ENCODE measurements around the gene AMBP.
"Not testable (repeated sequence)": the region's sequence is repeated elsewhere in the genome, so short reads cannot be mapped to it uniquely, and the experiment has no call there.

AMBP gene

DNA sequence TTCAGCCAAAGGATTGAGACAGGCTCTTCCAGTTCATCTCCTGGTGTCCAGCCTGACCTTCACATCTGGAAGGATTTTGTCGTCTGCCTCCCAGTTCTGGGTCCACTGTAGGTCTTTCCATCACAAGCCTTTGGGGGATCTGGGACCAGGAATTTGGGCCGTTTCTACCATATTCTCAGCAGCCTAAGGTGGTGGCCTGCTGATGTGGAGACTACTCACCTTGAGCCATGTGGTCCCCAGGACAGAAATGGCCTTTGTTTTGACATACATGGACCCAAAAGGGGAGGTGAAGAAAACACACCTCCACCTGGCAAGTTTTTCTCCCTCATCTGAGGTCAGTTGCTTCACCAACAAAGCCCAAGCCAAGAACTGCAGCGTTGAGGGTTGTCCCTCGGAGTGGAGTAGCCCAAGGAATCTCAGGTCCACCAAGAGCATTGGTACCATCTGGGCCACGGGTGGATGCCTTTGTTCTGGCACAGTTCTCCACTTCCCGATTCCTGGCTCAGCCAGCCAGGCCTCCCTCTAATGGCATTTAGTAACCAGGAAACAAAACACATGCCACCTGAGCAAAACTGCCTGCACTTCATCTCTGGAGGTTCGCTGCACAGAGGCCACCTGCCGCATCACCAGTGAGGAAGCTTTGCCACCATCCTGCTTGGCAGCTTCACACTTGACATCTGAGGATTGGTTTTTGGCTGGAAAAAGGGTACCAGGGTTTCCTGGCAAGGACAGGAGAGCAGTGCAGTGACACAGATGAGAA lies 24.7 kb downstream of the AMBP start:
- DNase-seq (ENCODE audit: low read depth in 4 of 4, low spot score in 1 of 4), result no peak

DNA sequence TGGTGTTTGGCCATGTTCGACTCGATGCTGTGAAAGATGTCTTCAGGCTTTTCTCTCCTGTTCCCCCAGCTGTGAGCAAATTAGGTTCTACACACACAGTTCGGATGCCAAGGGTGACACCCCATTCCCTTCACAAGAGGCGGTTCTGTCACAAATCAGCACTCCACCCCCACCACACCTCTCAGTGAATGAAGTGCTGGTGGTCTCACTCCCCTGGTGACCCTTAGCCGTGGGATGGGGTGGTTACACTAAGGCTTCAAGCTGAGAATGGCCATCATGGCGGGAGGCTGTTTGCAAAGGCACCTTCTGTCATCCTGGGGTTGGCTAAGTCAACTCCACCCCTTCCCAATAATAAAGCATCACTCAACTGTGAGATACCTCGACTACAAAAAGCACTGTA lies 26.4 kb downstream of the AMBP start:
- no peak for DNase-seq (ENCODE audit: low read depth in 4 of 4, low spot score in 1 of 4)

DNA sequence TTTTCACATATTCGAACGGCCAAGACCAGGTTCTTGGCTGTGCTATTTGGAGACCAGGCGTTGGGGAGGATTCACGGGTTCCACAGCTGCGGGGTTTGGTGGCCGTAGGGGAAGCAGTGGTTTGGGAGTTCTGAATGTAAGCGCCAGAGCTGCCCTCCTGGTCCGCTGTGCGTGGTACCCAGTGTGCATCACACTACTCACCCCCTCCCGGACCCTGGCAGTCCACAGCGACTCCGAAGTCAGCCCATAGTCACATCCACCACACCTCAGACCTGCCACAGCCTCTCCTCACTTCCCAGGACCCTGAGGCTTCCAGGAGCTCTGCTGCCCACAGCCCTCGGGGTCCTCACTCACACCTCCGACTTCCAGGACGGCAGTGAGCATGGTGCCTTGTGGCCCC lies 26.8 kb downstream of the AMBP start:
- no peak for DNase-seq (ENCODE audit: low read depth in 4 of 4, low spot score in 1 of 4)

DNA sequence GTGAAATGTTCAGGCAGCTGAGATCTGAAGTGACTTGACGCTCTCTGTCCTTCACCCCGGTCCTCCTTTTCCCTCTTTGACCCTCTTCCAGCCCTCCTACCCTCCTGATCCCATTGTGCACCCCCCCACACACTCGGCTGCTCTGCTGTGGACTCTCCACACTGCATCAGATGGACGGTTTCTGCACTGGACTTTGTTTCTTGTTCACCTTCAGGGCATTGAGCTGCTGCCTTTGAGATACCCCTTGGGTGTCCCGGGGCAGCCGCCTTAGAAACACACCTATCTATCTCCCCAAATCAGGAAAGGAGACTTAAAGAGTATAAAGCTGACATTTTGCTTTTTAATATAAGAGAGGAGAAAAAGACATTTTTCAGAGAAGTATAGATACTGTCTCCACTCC lies 27.5 kb downstream of the AMBP start:
- DNase-seq (ENCODE audit: low read depth in 4 of 4, low spot score in 1 of 4), result no peak

DNA sequence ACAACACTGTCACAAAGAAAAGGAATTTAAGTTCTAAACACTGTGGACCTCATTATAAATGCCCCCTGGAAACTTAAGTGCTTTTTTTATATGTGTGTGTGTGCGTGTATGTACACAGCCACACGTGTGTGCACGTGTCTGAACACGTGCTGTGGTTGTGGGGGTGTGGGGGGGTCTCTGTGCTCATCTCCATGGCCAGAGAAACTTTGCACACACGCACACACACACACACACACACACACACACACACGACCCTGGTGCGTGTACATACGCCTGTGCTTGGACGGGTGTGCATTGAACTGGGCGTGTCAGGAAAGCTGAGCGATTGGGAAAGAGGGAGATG lies 27.9 kb downstream of the AMBP start:
- no peak for DNase-seq (ENCODE audit: low read depth in 4 of 4, low spot score in 1 of 4)

DNA sequence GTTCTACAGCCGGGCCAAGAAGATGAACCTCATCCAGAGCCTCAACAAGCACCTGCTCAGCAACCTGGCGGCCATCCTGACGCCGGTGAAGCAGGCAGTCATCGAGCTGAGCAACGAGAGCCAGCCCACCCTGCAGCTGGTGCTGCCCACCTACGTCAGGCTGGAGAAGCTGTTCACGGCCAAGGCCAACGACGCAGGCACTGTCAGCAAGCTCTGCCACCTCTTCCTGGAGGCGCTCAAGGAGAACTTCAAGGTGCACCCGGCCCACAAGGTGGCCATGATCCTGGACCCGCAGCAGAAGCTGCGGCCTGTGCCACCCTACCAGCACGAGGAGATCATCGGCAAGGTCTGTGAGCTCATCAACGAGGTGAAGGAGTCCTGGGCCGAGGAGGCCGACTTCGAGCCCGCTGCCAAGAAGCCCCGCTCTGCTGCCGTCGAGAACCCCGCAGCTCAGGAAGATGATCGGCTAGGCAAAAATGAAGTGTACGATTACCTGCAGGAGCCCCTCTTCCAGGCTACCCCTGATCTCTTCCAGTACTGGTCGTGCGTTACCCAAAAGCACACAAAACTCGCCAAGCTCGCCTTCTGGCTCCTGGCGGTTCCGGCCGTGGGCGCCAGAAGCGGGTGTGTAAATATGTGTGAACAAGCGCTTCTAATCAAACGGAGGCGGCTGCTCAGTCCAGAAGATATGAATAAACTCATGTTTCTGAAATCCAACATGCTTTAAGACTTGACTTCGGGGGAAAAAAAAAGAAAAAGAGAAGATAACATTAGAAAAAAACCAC lies 28.5 kb downstream of the AMBP start:
- no peak for DNase-seq (ENCODE audit: low read depth in 4 of 4, low spot score in 1 of 4)

DNA sequence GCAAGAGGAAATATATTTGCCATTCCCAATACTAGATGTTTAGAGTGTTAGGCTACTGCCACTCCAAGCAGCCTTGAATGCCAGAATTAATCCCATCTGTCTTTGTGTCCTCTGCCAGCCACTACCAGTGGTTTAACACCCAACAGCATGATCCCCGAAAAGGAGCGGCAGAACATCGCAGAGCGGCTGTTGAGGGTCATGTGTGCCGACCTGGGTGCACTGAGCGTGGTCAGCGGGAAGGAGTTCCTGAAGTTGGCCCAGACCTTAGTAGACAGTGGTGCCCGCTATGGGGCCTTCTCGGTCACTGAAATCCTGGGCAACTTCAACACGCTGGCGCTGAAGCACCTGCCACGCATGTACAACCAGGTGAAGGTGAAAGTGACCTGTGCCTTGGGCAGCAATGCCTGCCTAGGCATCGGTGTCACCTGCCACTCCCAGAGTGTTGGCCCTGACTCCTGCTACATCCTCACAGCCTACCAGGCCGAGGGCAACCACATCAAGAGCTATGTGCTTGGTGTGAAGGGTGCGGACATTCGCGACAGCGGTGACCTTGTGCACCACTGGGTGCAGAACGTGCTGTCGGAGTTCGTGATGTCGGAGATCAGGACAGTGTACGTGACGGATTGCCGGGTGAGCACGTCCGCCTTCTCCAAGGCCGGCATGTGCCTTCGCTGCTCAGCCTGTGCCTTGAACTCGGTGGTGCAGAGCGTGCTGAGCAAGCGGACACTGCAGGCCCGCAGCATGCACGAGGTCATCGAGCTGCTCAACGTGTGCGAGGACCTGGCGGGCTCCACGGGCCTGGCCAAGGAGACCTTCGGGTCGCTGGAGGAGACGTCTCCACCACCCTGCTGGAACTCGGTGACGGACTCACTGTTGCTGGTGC lies 29.3 kb downstream of the AMBP start:
- DNase-seq (ENCODE audit: low read depth in 4 of 4, low spot score in 1 of 4), result no peak

DNA sequence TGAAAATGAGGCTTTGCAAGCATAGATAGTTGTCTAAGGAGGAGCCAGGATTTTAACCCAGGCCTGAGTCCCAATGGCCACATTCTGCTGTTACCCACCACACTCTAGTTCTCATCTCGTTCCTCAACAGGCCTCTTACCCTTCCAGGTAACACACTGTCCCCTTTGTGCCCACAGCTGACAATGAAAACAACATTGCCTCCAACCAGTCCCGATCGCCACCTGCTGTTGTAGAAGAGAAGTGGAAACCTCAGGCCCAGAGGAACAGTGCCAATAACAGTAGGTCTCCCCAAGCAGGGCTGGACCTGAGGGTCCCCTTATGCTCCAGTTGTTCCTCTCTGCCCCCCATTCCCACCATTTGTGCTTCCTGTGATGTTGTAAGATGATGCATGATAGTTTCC lies 30.4 kb downstream of the AMBP start:
- DNase-seq (ENCODE audit: low read depth in 4 of 4, low spot score in 1 of 4), result no peak

DNA sequence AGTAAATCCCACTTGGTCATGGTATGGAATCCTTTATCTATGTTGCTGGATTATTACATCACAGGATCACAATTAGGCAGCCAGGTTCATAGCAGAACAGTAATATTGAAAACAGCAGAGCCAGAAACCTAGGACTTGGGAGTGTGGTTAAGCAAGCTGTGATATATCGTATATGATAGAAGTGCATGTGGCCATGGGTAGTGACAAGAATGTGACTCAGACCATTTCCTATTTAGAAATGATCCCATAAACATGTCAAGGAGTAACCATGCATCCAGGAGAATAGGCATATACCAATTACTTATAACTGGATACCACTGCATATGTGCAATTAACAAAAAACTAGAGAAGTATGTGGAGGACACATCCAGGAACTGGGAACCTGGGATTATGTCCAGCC lies 31.2 kb downstream of the AMBP start:
- DNase-seq (ENCODE audit: low read depth in 4 of 4, low spot score in 1 of 4), result no peak

DNA sequence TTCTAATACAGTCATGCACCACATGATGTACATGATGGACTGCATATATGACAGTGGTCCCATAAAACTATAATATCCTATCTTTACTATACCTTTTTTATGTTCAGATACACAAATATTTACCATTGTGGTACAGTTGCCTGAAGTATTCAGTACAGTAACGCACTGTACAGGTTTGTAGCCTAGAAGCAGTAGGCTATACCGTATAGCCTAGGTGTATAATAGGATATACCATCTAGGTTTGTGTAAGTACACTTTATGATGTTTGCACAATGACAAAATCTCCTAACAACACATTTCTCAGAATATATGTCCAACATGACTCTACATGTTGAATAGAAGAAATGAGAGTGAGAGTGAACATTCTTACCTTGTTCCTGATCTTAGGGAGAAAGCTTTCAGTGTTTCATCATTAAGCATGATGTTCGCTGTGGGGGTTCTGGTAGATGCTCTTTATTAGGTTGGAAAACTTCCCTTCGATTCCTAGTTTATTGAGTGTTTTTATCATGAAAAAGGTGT lies 31.8 kb downstream of the AMBP start:
- no peak for DNase-seq (ENCODE audit: low read depth in 4 of 4, low spot score in 1 of 4)

DNA sequence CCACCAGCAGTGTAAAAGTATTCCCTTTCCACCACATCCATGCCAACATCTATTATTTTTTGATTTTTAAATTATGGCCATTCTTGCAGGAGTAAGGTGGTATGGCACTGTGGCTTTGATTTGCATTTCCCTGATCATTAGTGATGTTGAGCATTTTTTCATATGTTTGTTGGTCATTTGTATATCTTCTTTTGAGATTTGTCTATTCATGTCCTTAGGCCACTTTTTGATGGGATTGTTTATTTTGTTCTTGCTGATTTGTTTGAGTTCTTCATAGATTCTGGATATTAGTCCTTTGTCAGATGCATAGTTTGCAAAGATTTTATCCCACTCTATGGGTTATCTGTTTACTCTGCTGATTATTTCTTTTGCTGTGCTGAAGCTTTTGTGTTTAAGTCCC lies 34.4 kb downstream of the AMBP start:
- not testable (repeated sequence) for DNase-seq (ENCODE audit: low read depth in 4 of 4, low spot score in 1 of 4)

DNA sequence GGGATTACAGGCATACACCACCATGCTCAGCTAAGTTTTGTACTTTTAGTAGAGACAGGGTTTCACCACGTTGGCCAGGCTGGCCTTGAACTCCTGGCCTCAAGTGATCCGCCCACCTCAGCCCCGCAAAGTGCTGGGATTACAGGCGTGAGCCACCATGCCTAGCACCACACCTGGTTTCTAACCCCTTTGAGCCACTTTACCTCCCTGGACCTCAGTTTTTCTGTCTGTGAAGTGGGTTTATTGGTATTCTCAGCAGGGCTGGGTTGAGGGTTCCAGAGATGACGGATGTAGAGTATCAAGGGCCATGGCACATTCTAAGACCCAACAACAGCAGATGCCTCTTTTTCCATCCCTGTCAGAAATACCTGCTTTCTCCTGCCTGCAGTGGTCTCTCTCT lies 38.6 kb downstream of the AMBP start:
- DNase-seq (ENCODE audit: low read depth in 4 of 4, low spot score in 1 of 4), result no peak

DNA sequence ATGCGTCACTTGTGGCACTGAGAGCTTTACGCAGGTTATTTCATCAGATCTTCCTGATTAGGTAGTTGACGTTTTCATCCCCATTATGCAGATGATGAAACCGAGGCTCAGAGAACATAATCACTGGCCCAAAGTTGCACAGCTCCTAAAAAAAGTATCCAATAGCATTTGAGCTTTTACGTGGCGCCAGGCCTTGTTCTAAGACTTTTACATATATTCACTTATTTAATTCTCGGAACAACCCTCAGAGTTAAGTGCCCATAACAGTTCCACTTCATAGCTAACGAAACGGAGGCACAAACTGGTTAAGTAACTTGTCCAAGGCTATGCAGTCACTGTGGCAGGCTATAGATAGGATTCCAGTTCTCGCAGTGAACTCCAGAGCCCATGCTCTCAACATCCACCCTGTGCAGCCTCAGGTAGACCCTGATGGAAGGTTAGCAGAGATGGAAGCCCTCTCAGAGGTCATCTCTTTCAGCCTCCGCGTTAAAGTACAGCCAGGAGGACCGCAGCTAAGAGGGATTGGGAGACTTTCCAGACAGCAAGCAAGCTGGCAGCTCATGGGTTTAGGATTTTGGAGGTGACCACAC lies 39.3 kb downstream of the AMBP start:
- DNase-seq (ENCODE audit: low read depth in 4 of 4, low spot score in 1 of 4), result no peak

DNA sequence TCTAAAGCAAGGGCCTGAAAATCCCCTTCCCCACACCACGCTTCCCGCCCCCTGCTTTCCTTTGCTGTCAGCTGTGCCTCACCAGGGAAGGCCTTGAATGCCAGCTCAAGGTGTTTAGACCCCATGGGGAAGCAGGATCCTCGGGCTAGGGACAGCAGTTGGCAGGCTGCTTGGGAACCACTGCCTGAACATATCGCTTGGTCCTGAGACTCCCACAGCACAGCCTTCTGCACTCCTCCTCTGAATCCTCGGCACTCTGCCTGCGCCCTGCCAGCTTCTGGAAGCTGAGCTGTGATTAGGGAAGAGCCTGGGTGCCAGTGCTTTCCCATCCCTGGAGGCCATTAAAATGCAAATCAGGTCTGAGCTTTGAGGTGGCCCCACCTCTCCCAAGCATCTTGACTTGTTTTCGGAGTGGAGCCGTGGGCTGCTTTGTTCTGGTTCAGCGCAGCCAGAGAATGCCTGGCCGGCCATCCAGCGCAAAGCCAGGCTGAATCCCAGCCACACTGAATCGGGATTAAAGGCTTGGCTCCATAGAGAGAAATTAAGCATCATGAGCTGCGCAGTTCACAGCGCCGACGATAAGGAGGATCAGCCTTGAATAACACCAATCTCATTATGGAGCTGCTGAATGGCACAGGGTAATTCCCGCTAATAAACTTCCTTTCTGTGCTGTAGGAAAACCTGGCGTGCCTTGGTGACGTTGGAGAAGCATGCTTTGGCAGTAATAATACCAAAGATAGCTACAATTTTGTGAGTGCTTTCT lies 40.0 kb downstream of the AMBP start:
- no peak for DNase-seq (ENCODE audit: low read depth in 4 of 4, low spot score in 1 of 4)

DNA sequence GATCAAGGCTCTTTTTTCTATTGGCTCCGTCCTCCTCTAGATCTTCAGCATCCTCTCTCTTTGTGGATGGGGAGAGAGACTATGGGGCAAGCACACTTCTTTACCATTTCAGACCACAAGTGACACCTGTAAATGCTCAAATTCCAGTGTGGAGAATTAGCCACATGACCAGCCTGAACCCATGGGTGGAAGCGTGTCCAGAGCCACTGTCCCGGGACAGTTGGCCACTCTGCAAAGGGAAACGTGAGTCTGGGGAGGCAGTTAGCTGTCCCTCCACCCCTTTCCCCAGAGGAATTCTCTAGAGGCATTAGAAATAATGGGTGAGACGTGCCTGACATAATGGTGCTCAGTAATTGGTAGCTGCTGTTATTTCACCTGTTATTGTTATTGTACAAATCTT lies 40.9 kb downstream of the AMBP start:
- DNase-seq (ENCODE audit: low read depth in 4 of 4, low spot score in 1 of 4), result no peak

DNA sequence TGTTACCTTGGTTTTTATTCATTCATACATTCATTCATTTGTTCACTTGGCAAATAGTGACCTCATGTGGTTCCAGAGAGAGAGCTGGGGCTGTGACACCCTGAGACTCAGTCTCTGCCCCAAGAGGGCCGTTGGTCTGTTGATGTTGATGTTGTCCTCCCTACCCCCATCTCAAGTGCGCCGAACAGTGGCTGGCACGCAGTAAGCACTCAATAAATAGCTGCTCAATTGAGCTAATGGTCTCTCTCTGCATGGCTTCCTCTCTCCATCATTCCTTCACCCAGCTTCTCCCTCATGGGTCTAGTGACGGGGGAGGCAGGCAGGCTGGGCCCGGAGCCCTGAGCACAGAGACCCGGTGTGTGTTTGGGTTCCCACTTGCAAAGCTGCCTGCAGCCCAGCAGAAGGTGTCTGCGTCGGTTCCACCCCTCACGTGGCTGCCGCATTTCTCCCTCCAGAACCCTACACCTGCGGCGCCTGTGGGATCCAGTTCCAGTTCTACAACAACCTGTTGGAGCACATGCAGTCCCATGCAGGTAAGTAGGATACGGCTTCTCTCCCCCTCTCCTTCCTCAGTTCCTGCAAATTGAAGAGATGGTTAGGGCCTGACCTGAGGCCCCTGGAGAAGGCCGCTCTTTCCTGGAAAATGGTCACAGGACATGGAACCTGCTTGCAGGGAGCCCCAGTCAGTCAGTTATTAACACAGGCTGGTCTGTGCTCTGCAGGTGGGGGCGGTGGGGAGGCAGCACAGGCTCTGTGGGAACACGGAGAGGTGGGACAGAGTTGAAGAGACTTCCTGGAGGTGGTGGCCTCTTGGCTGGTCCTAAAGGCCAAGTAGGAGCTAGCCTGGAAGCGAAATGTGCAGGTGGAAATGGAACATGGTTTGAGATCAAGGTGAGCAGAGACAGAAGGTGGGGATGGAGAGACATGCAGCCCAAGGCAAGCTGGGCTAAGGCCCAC lies 42.0 kb downstream of the AMBP start:
- no peak for DNase-seq (ENCODE audit: low read depth in 4 of 4, low spot score in 1 of 4)

DNA sequence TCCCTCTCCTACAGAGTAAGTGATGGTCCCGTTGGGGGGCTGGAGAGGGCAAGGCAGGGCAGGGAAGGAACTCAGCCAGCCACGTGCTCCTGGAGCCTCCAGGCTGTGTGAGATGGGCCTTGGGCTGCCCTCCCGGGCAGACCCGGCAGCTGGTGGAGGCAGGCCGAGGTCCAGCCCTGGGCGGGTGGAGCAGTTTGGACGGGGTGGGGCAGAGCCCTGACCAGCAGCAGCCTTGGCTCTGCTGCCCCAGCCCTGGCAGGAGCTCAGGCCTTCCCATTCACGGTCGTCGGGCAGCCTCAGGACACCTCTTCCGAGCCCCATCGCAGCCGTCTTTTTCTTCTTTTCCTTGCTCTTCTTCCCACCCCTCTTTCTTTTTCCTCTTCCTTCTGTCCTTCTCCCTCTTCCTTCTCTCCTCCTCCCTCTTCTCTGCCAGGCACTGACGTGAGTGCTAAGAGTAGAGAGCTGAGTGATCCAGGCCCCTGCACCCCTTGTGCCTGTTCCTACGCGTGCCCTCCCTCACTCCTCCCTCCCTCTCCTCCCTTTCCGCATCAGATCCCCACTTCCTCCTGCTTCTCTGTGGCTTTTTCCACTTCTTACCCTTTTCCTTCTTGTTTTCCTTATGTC lies 42.8 kb downstream of the AMBP start:
- DNase-seq (ENCODE audit: low read depth in 4 of 4, low spot score in 1 of 4), result no peak

DNA sequence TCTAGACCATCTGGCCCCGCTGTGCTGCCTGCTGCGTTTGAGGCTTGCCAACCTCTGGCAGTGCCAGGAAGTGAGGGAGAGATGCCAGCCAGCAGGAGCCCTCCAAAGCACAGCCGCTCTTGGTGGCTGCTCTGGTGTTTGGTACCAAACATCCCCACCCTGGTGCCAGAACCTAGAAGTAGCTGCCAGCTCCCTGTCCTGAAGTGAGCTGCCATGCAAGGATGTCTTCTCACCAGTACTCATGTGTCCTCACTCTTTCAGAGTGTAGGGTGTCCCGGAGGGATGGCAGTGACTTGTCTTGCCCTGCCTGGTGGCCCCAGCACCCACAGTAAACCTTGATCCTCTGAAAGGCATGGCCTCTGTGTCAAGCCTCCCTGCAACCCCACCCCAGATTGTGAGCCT lies 43.4 kb downstream of the AMBP start:
- no peak for DNase-seq (ENCODE audit: low read depth in 4 of 4, low spot score in 1 of 4)

DNA sequence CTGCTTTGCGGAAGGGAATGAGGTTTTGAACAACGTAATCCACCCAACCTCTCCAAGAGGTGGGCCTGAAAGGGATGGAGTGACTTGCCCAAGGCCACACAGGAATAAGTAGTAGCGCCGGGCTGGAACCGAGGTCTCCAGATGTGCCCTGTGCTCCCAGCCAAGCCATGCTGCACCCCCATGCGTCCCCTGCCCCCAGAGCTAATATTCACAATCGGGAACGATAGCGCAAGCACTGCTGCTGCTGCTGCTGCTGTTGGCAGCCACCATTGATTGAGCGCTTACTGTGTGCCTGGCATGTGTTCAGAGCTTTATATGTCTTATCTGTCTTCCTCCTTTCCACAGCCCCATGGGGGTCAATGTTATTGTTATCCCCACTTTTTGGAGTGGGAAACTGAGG lies 43.9 kb downstream of the AMBP start:
- DNase-seq (ENCODE audit: low read depth in 4 of 4, low spot score in 1 of 4), result no peak

Data from stimulated activated CD4-positive, alpha-beta T cell treated with anti-CD3 and anti-CD28 coated beads, Interleukin-1b, Interleukin-23, amount 100 ng/mL, for 24 hours (primary cell).